ENCODE measurements around the gene RAB6B.

RAB6B gene

GRCh38 chr3:133843634-133844033, 52.0 kb downstream of the RAB6B start:
- no peak overlapping the region for H3K4me3 ChIP-seq (ENCODE audit: low read length)
- no peak for TF ChIP-seq CTCF (IDR thresholded peaks at IDR 0.05; ENCODE audit: insufficient read depth, low read depth, low read length, missing control alignments)
- no peak for DNase-seq (ENCODE audit: low read depth)

GRCh38 chr3:133842158-133842557, 53.5 kb downstream of the RAB6B start:
- H3K4me3 ChIP-seq (ENCODE audit: low read length) = no peak overlapping the region
- DNase-seq (ENCODE audit: low read depth) = no peak
- TF ChIP-seq CTCF (IDR thresholded peaks at IDR 0.05; ENCODE audit: insufficient read depth, low read depth, low read length, missing control alignments) = no peak

GRCh38 chr3:133841196-133841595, 54.5 kb downstream of the RAB6B start:
- no peak for DNase-seq (ENCODE audit: low read depth)
- TF ChIP-seq CTCF (IDR thresholded peaks at IDR 0.05; ENCODE audit: insufficient read depth, low read depth, low read length, missing control alignments) = no peak
- H3K4me3 ChIP-seq (ENCODE audit: low read length) = no peak overlapping the region

GRCh38 chr3:133840767-133841166, 54.9 kb downstream of the RAB6B start:
- DNase-seq (ENCODE audit: low read depth) = no peak
- H3K4me3 ChIP-seq (ENCODE audit: low read length) = no peak overlapping the region
- TF ChIP-seq CTCF (IDR thresholded peaks at IDR 0.05; ENCODE audit: insufficient read depth, low read depth, low read length, missing control alignments) = no peak

- no peak overlapping the region for H3K4me3 ChIP-seq (ENCODE audit: low read length)
- no peak for DNase-seq (ENCODE audit: low read depth)
- no peak for TF ChIP-seq CTCF (IDR thresholded peaks at IDR 0.05; ENCODE audit: insufficient read depth, low read depth, low read length, missing control alignments)
These were observed 55.5 kb downstream of the RAB6B start for GRCh38 chr3:133840055-133840737.

GRCh38 chr3:133838916-133839800, 56.5 kb downstream of the RAB6B start:
- H3K4me3 ChIP-seq (ENCODE audit: low read length) = no peak overlapping the region
- TF ChIP-seq CTCF (IDR thresholded peaks at IDR 0.05; ENCODE audit: insufficient read depth, low read depth, low read length, missing control alignments) = no peak
- DNase-seq (ENCODE audit: low read depth) = no peak
